Measurements from ENCODE around the gene ZNF837. TPM values are rescaled to one million over a fixed set of nuclear protein-coding genes. Genes with fewer than 3 reads are reported as not detected.
A peak's percentile ranks its signal among the peaks of the same experiment; 100 is the strongest.

The ZNF837 gene
- total RNA-seq, 1 donor from 2014 or later: 1.6 TPM

- DNase-seq: no peak
- no peak for TF ChIP-seq CTCF (IDR thresholded peaks at IDR 0.05)
Measured at GRCh38 chr19:58334691-58335249, 46.1 kb downstream of the ZNF837 start.

GRCh38 chr19:58332697-58333096 lies 48.1 kb downstream of the ZNF837 start:
- intact Hi-C loops (cut with DNase I): no loop called here
- peaks cover 7% of the 10 kb centered on the region for H3K36me3 ChIP-seq
- ATAC-seq: peak; percentile 42
- H3K27me3 ChIP-seq: no peaks in the 10 kb centered on the region
- H3K27ac ChIP-seq: no peak overlapping the region
- TF ChIP-seq CTCF (IDR thresholded peaks at IDR 0.05): no peak
- H3K9me3 ChIP-seq: no peaks in the 10 kb centered on the region
- no peak overlapping the region for H3K4me3 ChIP-seq
- H3K4me1 ChIP-seq: peaks cover 5% of the 10 kb centered on the region
- no peak for DNase-seq

More at GRCh38 chr19:58334691-58335249, 46.1 kb downstream of the ZNF837 start:
- Histone ChIP-seq H3K4me3 (no peak overlapping the region), H3K4me1 (no peaks in the 10 kb centered on the region), H3K9me3 (no peaks in the 10 kb centered on the region), H3K36me3 (peaks cover 11% of the 10 kb centered on the region), H3K27me3 (no peaks in the 10 kb centered on the region), H3K27ac (no peak overlapping the region)
- peak; percentile 32 for ATAC-seq
- intact Hi-C loops (cut with DNase I): no loop called here

- H3K36me3 ChIP-seq: no peaks in the 10 kb centered on the region
- no peaks in the 10 kb centered on the region for H3K27me3 ChIP-seq
- no peak overlapping the region for H3K27ac ChIP-seq
- ATAC-seq: no peak
- no peak for DNase-seq
- no peak overlapping the region for H3K4me3 ChIP-seq
- peaks cover 11% of the 10 kb centered on the region for H3K4me1 ChIP-seq
- H3K9me3 ChIP-seq: no peaks in the 10 kb centered on the region
- intact Hi-C loops (cut with DNase I): no loop called here
- TF ChIP-seq CTCF (IDR thresholded peaks at IDR 0.05): no peak
Measured at GRCh38 chr19:58330458-58330857, 50.4 kb downstream of the ZNF837 start.

- Histone ChIP-seq H3K36me3 (no peaks in the 10 kb centered on the region), H3K4me1 (peaks cover 11% of the 10 kb centered on the region), H3K4me3 (no peak overlapping the region), H3K27me3 (no peaks in the 10 kb centered on the region), H3K27ac (no peak overlapping the region), H3K9me3 (no peaks in the 10 kb centered on the region)
- ATAC-seq (no peak), DNase-seq (no peak)
- TF ChIP-seq CTCF (IDR thresholded peaks at IDR 0.05): peak; percentile 12
- intact Hi-C loops (cut with DNase I): no loop called here
Measured at GRCh38 chr19:58328999-58329398, 51.8 kb downstream of the ZNF837 start.

- H3K27ac ChIP-seq: peak within 1 kb of the TSS; percentile 88
- DNase-seq (peak; percentile 98), ATAC-seq (peak; percentile 97)
- peak within 1 kb of the TSS; percentile 83 for H3K4me3 ChIP-seq
- intact Hi-C loops (cut with DNase I): no loop called here
- no peaks in the 10 kb centered on the region for H3K36me3 ChIP-seq
- H3K4me1 ChIP-seq: peaks cover 11% of the 10 kb centered on the region
- no peak for TF ChIP-seq CTCF (IDR thresholded peaks at IDR 0.05)
- no peaks in the 10 kb centered on the region for H3K27me3 ChIP-seq
- no peaks in the 10 kb centered on the region for H3K9me3 ChIP-seq
Measured at GRCh38 chr19:58326914-58327726, 53.7 kb downstream of the ZNF837 start, which contains the start of gene ZSCAN22. ZSCAN22 (plus strand) TSS chr19:58326994; CDS start chr19:58334803, 7,809 bp downstream.

Measured in upper lobe of right lung (tissue), 1 donor.